ENCODE results near the gene POGZ. TPM values are rescaled to one million over a fixed set of nuclear protein-coding genes. Genes with fewer than 3 reads are reported as not detected.
A peak's percentile ranks its signal among the peaks of the same experiment; 100 is the strongest.

The POGZ gene
- polyA plus RNA-seq, 2 of the 4 experiments (the other 2 are of a cell fraction), result 20.8 to 44.1 TPM

GRCh38 chr1:151495316-151495715 lies 36.0 kb upstream of the POGZ start:
- TF ChIP-seq KDM5A (IDR thresholded peaks at IDR 0.05) (no peak), JUN (IDR thresholded peaks at IDR 0.05) (no peak), ESRRA (IDR thresholded peaks at IDR 0.05; ENCODE audit: borderline replicate concordance, low read length) (no peak), HEYL (CRISPR knock-in tag; IDR thresholded peaks at IDR 0.05) (no peak), NFE2L2 (conservative IDR thresholded peaks at IDR 0.05; ENCODE audit: low read length) (no peak), EHMT2 (IDR thresholded peaks at IDR 0.05; ENCODE audit: low read depth) (no peak), MAX (IDR thresholded peaks at IDR 0.05) (no peak), ZFP36 (IDR thresholded peaks at IDR 0.05; ENCODE audit: borderline replicate concordance, partially characterized antibody) (no peak), MAZ (IDR thresholded peaks at IDR 0.05; ENCODE audit: borderline replicate concordance, low read depth, low read length) (no peak), NR3C1 (IDR thresholded peaks at IDR 0.05) (no peak)
- Histone ChIP-seq H3K4me3 (no peak overlapping the region), H3K4me1 (peaks cover 13% of the 10 kb centered on the region), H3K4me2 (peak overlapping the region; percentile 31; the same call in 2 of the 3 replicates), H3K27ac (0 out of 6 replicates have a peak overlapping the region, but pooled peaks of 1 of the 2 experiments have one; percentile 4), H3K9me3 (no peaks in the 10 kb centered on the region)
- FAIRE-seq (no peak), DNase-seq (ENCODE audit: low read depth in 1 of 2, low spot score in 1 of 2) (no peak), ATAC-seq (no peak)
- ChIA-PET POLR2A (interaction anchor here (0.5 to 1.5 kb wide), 5 partner anchors 16 to 300 kb away, joined by 3 to 7 read pairs (median 4); partner anchors contain the start of genes CGN and POGZ), CTCF (interaction anchor here (1.3 kb wide), 1 partner anchor 40 kb away, joined by 6 read pairs; no protein-coding TSS in a partner anchor)
- 92% methylated on average over 1 of the region's 1 CpG for WGBS (ENCODE audit: missing lambda C conversion rate)

GRCh38 chr1:151494741-151495281 lies 35.5 kb upstream of the POGZ start:
- no peaks in the 10 kb centered on the region for H3K9me3 ChIP-seq
- peaks cover 13% of the 10 kb centered on the region for H3K4me1 ChIP-seq
- no peak overlapping the region for H3K4me3 ChIP-seq
- DNase-seq (ENCODE audit: low read depth in 1 of 2, low spot score in 1 of 2) (peak in 1 of 2 experiments; percentile 44), ATAC-seq (peak; percentile 43 to 67; a peak in 4 of 6 replicates), FAIRE-seq (no peak)
- peak; percentile 54 for TF ChIP-seq JUNB (IDR thresholded peaks at IDR 0.05)
- no peak for TF ChIP-seq PHF8 (IDR thresholded peaks at IDR 0.05; ENCODE audit: borderline replicate concordance, low read depth)
- TF ChIP-seq FOSL2 (IDR thresholded peaks at IDR 0.05), result peak; percentile 34; the same call in 1 of the 2 replicates
- TF ChIP-seq FOSL2 (CRISPR knock-in tag; IDR thresholded peaks at IDR 0.05), result peak; percentile 77
- WGBS (ENCODE audit: missing lambda C conversion rate), result 0% methylated on average over 1 of the region's 1 CpG
- CTCF ChIA-PET, result interaction anchor here (1.3 kb wide), 1 partner anchor 40 kb away, joined by 6 read pairs; no protein-coding TSS in a partner anchor
- POLR2A ChIA-PET, result interaction anchor here (0.5 to 1.5 kb wide), 7 partner anchors 10 to 299 kb away, joined by 3 to 7 read pairs (median 4); partner anchors contain the start of genes CGN and POGZ
- H3K4me2 ChIP-seq, result peak overlapping the region; percentile 31
- no peak overlapping the region for H3K27ac ChIP-seq

- Histone ChIP-seq H3K9me3 (no peaks in the 10 kb centered on the region), H3K4me3 (no peak overlapping the region), H3K4me1 (peaks cover 13% of the 10 kb centered on the region), H3K27ac (no peak overlapping the region), H3K4me2 (no peak overlapping the region)
- DNase-seq (ENCODE audit: low read depth in 1 of 2, low spot score in 1 of 2) (no peak), ATAC-seq (no peak), FAIRE-seq (no peak)
- 86% methylated on average over 3 of the region's 3 CpGs for WGBS (ENCODE audit: missing lambda C conversion rate)
- CTCF ChIA-PET, result interaction anchor here (0.6 to 2.5 kb wide), 2 partner anchors 10 to 903 kb away, joined by 3 to 6 read pairs; no protein-coding TSS in a partner anchor
- POLR2A ChIA-PET, result no interaction called here
- TF ChIP-seq NR3C1 (IDR thresholded peaks at IDR 0.05), result no peak
- TF ChIP-seq KDM5A (IDR thresholded peaks at IDR 0.05), result no peak
- TF ChIP-seq NPAS2 (CRISPR knock-in tag; IDR thresholded peaks at IDR 0.05; ENCODE audit: borderline replicate concordance), result no peak
- no peak for TF ChIP-seq PBX3 (IDR thresholded peaks at IDR 0.05)
- no peak for TF ChIP-seq FOSL2 (IDR thresholded peaks at IDR 0.05)
- TF ChIP-seq FOSL2 (CRISPR knock-in tag; IDR thresholded peaks at IDR 0.05), result no peak
- no peak for TF ChIP-seq TP53 (CRISPR knock-in tag; IDR thresholded peaks at IDR 0.05)
- no peak for TF ChIP-seq CEBPB (IDR thresholded peaks at IDR 0.05)
- no peak for TF ChIP-seq FOXS1 (CRISPR knock-in tag; IDR thresholded peaks at IDR 0.05)
- TF ChIP-seq CBX8 (IDR thresholded peaks at IDR 0.05), result no peak
- no peak for TF ChIP-seq JUN (IDR thresholded peaks at IDR 0.05)
- TF ChIP-seq EHF (CRISPR knock-in tag; IDR thresholded peaks at IDR 0.05), result no peak
Observed at GRCh38 chr1:151493042-151493441, 33.7 kb upstream of the POGZ start.
